Measurements from ENCODE around the gene CCNT1.

DNA sequence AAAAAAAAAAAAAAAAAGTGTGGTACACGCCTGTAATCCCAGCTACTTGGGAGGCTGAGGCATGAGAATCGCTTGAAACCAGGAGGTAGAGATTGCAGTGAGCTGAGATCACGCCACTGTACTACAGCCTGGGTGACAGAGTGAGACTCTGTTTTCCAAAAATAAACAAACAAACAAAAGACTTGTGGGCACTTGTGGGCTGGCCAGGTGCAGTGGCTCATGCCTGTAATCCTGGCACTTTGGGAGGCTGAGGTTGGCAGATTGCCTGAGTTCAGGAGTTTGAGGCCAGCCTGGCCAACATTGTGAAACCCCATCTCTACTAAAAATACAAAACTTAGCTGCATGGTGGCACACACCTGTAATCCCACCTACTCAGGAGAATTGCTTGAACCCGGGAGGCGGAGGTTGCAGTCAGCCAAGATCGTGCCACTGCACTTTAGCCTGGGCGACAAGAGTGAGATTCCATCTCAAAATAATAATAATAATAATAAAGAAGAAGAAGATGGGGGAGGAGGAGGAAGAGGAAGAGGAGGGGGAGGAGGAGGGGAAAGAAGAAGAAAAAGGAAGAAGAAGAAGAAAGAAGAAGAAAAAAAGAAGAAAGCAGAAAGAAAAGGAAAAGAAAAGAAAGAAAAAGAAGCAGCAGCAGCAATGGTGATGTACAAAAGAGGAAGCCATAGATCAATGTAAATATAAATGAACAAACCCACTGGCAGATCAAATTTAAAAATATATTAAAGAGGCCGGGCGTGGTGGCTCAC, 27.9 kb upstream of the CCNT1 start:
- TF ChIP-seq CTCF (IDR thresholded peaks at IDR 0.05): no peak
- no peak for TF ChIP-seq EP300 (IDR thresholded peaks at IDR 0.05)
- no peak for TF ChIP-seq POLR2A (IDR thresholded peaks at IDR 0.05)
- TF ChIP-seq POLR2AphosphoS5 (IDR thresholded peaks at IDR 0.05): no peak
